Liver (tissue), 3 donors: ENCODE data around the gene ATXN1.

Experiments
- CTCF ChIP-seq: fragments of 150-350 bp; IDR thresholded peaks from 2 replicates; pipeline ENCODE4 v1.5.1; 2017; ENCODE audit warnings: improper control_type of control experiment, low read depth, low read length; ENCODE audit not compliant: missing input control
- EGR1 ChIP-seq, 2 donors: IDR thresholded peaks; 2 replicates each; pipeline ENCODE4 v1.6.1; 2016 to 2018; ENCODE audit warnings: antibody characterized with exemption in 2 of 2, low read depth in 2 of 2
- HNF4A ChIP-seq, 2 donors: conservative IDR thresholded peaks; 2 replicates each; pipeline ENCODE4 v1.6.1; 2016; ENCODE audit warnings: antibody characterized with exemption in 2 of 2, mild to moderate bottlenecking in 2 of 2
- JUND ChIP-seq, 2 donors: IDR thresholded peaks; 2 replicates each; pipeline ENCODE4 v1.6.1; 2016; ENCODE audit warnings: antibody characterized with exemption in 2 of 2
- SP1 ChIP-seq: IDR thresholded peaks from 2 replicates; pipeline ENCODE4 v1.6.1; 2018; ENCODE audit warnings: antibody characterized with exemption, mild to moderate bottlenecking
- TAF1 ChIP-seq: conservative IDR thresholded peaks from 2 replicates; pipeline ENCODE4 v1.6.1; 2016; ENCODE audit warnings: antibody characterized with exemption, mild to moderate bottlenecking
- ZBTB33 ChIP-seq: IDR thresholded peaks from 2 replicates; pipeline ENCODE4 v1.6.1; 2016; ENCODE audit warnings: antibody characterized with exemption
- TF ChIP-seq, protein P1 (sequence below): IDR thresholded peaks from 2 replicates; pipeline ENCODE4 v1.6.1; 2016; ENCODE audit warnings: antibody characterized with exemption, mild to moderate bottlenecking
- donor health status: healthy.
- donor health status: healthy.

GRCh38 chr6:16805243-16805950, 44.1 kb upstream of the ATXN1 start:
- TF ChIP-seq CTCF = no peak
- TF ChIP-seq EGR1 (IDR thresholded peaks at IDR 0.05; ENCODE audit: low read depth in 2 of 2) = no peak
- no peak for TF ChIP-seq SP1
- no peak for TF ChIP-seq JUND (IDR thresholded peaks at IDR 0.05)
- no peak for TF ChIP-seq TAF1
- no peak for TF ChIP-seq ZBTB33
- TF ChIP-seq, protein P1, sequence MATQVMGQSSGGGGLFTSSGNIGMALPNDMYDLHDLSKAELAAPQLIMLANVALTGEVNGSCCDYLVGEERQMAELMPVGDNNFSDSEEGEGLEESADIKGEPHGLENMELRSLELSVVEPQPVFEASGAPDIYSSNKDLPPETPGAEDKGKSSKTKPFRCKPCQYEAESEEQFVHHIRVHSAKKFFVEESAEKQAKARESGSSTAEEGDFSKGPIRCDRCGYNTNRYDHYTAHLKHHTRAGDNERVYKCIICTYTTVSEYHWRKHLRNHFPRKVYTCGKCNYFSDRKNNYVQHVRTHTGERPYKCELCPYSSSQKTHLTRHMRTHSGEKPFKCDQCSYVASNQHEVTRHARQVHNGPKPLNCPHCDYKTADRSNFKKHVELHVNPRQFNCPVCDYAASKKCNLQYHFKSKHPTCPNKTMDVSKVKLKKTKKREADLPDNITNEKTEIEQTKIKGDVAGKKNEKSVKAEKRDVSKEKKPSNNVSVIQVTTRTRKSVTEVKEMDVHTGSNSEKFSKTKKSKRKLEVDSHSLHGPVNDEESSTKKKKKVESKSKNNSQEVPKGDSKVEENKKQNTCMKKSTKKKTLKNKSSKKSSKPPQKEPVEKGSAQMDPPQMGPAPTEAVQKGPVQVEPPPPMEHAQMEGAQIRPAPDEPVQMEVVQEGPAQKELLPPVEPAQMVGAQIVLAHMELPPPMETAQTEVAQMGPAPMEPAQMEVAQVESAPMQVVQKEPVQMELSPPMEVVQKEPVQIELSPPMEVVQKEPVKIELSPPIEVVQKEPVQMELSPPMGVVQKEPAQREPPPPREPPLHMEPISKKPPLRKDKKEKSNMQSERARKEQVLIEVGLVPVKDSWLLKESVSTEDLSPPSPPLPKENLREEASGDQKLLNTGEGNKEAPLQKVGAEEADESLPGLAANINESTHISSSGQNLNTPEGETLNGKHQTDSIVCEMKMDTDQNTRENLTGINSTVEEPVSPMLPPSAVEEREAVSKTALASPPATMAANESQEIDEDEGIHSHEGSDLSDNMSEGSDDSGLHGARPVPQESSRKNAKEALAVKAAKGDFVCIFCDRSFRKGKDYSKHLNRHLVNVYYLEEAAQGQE = no peak
- no peak for TF ChIP-seq HNF4A (conservative IDR thresholded peaks at IDR 0.05)
